ENCODE results near the gene EMC10. TPM values are rescaled to one million over a fixed set of nuclear protein-coding genes. Genes with fewer than 3 reads are reported as not detected.

Gene EMC10
- total RNA-seq, 6 experiments from 2014 or later, result 49.1 to 113 (median 55.2) TPM

DNA sequence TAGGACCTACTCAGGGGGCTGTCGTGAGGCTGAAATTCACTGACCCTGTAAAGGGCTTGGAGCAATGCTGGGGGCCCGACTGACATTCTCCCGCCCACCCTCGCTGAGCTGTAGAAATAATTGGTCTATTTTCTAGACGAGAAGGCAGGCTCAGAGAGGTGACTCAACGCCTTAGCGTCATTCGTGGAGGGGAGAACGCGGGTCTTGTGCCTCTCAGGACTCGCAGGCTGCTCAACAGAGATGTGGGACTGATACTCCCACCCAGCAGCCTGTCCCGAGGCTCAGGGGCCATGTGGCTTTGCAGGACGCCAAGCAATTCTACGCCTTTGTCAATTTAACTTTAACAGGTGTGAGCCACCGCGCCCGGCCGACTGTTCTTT is 61.0 kb downstream of the EMC10 start:
- Mint-ChIP-seq H3K27me3 (ENCODE audit: insufficient read depth) (peaks cover 6% of the 10 kb centered on the region), H3K4me1 (ENCODE audit: low read depth) (no peaks in the 10 kb centered on the region; the same call in 1 of the 2 replicates), H3K9me3 (peaks cover 18% of the 10 kb centered on the region), H3K27ac (no peak overlapping the region), H3K4me3 (no peak overlapping the region), H3K36me3 (ENCODE audit: low read depth) (peaks cover 10% of the 10 kb centered on the region; the same call in 1 of the 2 replicates)
- no peak for DNase-seq
- TF ChIP-seq, protein P1, sequence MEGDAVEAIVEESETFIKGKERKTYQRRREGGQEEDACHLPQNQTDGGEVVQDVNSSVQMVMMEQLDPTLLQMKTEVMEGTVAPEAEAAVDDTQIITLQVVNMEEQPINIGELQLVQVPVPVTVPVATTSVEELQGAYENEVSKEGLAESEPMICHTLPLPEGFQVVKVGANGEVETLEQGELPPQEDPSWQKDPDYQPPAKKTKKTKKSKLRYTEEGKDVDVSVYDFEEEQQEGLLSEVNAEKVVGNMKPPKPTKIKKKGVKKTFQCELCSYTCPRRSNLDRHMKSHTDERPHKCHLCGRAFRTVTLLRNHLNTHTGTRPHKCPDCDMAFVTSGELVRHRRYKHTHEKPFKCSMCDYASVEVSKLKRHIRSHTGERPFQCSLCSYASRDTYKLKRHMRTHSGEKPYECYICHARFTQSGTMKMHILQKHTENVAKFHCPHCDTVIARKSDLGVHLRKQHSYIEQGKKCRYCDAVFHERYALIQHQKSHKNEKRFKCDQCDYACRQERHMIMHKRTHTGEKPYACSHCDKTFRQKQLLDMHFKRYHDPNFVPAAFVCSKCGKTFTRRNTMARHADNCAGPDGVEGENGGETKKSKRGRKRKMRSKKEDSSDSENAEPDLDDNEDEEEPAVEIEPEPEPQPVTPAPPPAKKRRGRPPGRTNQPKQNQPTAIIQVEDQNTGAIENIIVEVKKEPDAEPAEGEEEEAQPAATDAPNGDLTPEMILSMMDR (IDR thresholded peaks at IDR 0.05), result no peak

DNA sequence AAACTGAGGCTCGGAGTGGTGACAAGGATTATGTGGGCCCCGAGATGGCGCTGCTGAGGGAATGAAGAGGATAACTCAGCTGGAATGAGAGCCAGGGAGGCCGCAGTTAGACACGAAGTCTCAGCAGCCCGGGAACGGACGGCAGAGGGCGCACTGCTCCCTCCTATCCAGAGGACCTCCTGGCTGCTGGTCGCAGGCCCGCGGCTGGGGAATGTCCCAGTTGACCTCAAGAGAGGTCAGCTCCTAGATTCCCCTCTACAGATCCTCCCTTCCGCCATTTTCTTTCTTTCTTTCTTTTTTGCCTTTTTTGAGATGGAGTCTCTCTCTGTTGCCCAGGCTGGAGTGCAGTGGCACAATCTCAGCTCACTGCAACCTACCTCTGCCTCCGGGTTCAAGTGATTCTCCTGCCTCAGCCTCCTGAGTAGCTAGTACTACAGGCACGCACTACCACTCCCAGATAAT is 61.5 kb downstream of the EMC10 start:
- no peak overlapping the region for H3K27ac Mint-ChIP-seq
- H3K27me3 Mint-ChIP-seq (ENCODE audit: insufficient read depth), result peaks cover 6% of the 10 kb centered on the region

More for the DNA sequence above, 61.5 kb downstream of the EMC10 start:
- TF ChIP-seq, protein P1 (IDR thresholded peaks at IDR 0.05), result peak; percentile 87
- Mint-ChIP-seq H3K4me1 (ENCODE audit: low read depth) (no peaks in the 10 kb centered on the region; the same call in 1 of the 2 replicates), H3K36me3 (ENCODE audit: low read depth) (peaks cover 8% of the 10 kb centered on the region; the same call in 1 of the 2 replicates), H3K9me3 (peaks cover 13% of the 10 kb centered on the region), H3K4me3 (no peak overlapping the region)
- DNase-seq, result peak; percentile 64

Other genes starting within 250 kb of the EMC10 start
- not detected for gene KCNC3, start 147.1 kb upstream of the EMC10 start, total RNA-seq (2021; fragmentation: NEBNext Ultra II Directional; extraction: Animal tissue kit (Norgen Biotek cat#: 25700))
- gene NAPSA, start 110.9 kb upstream of the EMC10 start, total RNA-seq (2021; fragmentation: NEBNext Ultra II Directional; extraction: Animal tissue kit (Norgen Biotek cat#: 25700)), result under 1 TPM in 4 of 6 experiments, not detected in 2; 0.12 to 0.66 (median 0.41) TPM
- gene NR1H2, start 100.0 kb upstream of the EMC10 start, total RNA-seq (2021; fragmentation: NEBNext Ultra II Directional; extraction: Animal tissue kit (Norgen Biotek cat#: 25700)), result 10 to 100 TPM; 66.6 to 76.0 (median 70.1) TPM
- 10 to 100 TPM; 21.7 to 37.8 (median 33.7) TPM for gene POLD1, start 92.2 kb upstream of the EMC10 start, total RNA-seq (2021; fragmentation: NEBNext Ultra II Directional; extraction: Animal tissue kit (Norgen Biotek cat#: 25700))
- not detected for gene SPIB, start 57.6 kb upstream of the EMC10 start, total RNA-seq (2021; fragmentation: NEBNext Ultra II Directional; extraction: Animal tissue kit (Norgen Biotek cat#: 25700))
- not detected for gene MYBPC2, start 43.6 kb upstream of the EMC10 start, total RNA-seq (2021; fragmentation: NEBNext Ultra II Directional; extraction: Animal tissue kit (Norgen Biotek cat#: 25700))
- 1 to 10 TPM in 1 of 6 experiments, under 1 TPM in 4, not detected in 1; 0.16 to 1.5 (median 0.28) TPM for gene GARIN5A, start 341 bp downstream of the EMC10 start, total RNA-seq (2021; fragmentation: NEBNext Ultra II Directional; extraction: Animal tissue kit (Norgen Biotek cat#: 25700))
- 10 to 100 TPM; 62.7 to 86.3 (median 72.8) TPM for gene JOSD2, start 34.7 kb downstream of the EMC10 start, total RNA-seq (2021; fragmentation: NEBNext Ultra II Directional; extraction: Animal tissue kit (Norgen Biotek cat#: 25700))
- not detected for gene ASPDH, start 37.4 kb downstream of the EMC10 start, total RNA-seq (2021; fragmentation: NEBNext Ultra II Directional; extraction: Animal tissue kit (Norgen Biotek cat#: 25700))
- under 1 TPM; 0.07 to 0.14 (median 0.08) TPM for gene LRRC4B, start 91.9 kb downstream of the EMC10 start, total RNA-seq (2021; fragmentation: NEBNext Ultra II Directional; extraction: Animal tissue kit (Norgen Biotek cat#: 25700))
- gene SYT3, start 163.4 kb downstream of the EMC10 start, total RNA-seq (2021; fragmentation: NEBNext Ultra II Directional; extraction: Animal tissue kit (Norgen Biotek cat#: 25700)), result not detected
- under 1 TPM in 3 of 6 experiments, not detected in 3; 0.64 to 0.94 (median 0.68) TPM for gene C19orf81, start 172.9 kb downstream of the EMC10 start, total RNA-seq (2021; fragmentation: NEBNext Ultra II Directional; extraction: Animal tissue kit (Norgen Biotek cat#: 25700))
- gene SHANK1, start 243.3 kb downstream of the EMC10 start, total RNA-seq (2021; fragmentation: NEBNext Ultra II Directional; extraction: Animal tissue kit (Norgen Biotek cat#: 25700)), result 10 to 100 TPM in 4 of 6 experiments, 1 to 10 TPM in 2; 5.4 to 16.7 (median 14.7) TPM
- gene CLEC11A, start 246.9 kb downstream of the EMC10 start, total RNA-seq (2021; fragmentation: NEBNext Ultra II Directional; extraction: Animal tissue kit (Norgen Biotek cat#: 25700)), result 100 to 1,000 TPM; 140 to 182 (median 164) TPM